Endometrial microvascular endothelial cells (primary cell): ENCODE results near the gene EML6. TPM values are rescaled to one million over a fixed set of nuclear protein-coding genes. Genes with fewer than 3 reads are reported as not detected.

Experiments
- in situ Hi-C: cut with HindIII; loops from 2 replicates; pipeline ENCODE4 v1.10.0; 2017; ENCODE audit warnings: low sequenced_read_pairs, low pct_unique_long_range_greater_than_20kb; ENCODE audit errors: inconsistent ontology term
- total RNA-seq: library from RNA; depleted of rRNA; stranded (reverse); fragments of >200 nt; gene quantifications from one replicate; pipeline ENCODE4 v1.2.3, GENCODE V29; 2015; ENCODE audit errors: inconsistent ontology term

The EML6 gene
- total RNA-seq, 1 donor from 2014 or later, result 1.7 TPM

DNA sequence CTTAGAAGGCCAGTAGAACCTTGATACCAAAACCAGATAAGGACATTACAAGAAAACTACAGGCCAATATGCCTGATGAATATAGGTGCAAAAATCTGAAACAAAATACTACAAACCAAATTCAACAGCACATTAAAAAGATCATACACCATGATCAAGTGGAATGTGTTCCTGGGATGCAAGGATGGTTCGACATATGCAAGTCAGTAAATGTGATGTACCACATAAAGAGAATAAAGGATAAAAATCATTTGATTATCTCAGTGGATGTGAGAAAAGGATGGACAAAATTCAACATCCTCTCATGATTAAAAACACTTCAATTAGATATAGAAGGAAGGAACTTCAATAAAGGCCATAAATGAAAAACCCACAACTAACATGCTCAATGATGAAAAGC, 197.2 kb downstream of the EML6 start:
- in situ Hi-C loops, result no loop called here

DNA sequence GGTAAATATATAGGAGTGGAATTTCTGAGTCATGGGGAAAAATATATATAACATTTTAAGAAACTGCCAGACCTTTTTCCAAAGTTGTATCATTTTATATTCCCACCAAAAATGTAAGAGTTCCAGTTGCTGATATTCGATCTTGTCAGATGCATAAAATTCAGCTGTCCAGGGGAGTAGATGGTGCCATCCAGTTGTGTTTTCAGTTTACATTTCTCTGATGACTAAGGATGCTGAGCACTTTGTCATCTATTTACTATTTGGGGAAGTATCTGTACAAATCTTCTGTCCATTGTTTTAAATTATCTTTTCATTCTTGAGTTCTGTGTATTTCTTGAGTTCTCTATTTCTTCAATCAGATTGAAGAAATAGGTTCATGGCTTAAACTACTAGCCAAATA, 200.7 kb downstream of the EML6 start:
- in situ Hi-C loops, result no loop called here

GRCh38 chr2:54925022-54925421, 201.6 kb downstream of the EML6 start:
- in situ Hi-C loops, result no loop called here

DNA sequence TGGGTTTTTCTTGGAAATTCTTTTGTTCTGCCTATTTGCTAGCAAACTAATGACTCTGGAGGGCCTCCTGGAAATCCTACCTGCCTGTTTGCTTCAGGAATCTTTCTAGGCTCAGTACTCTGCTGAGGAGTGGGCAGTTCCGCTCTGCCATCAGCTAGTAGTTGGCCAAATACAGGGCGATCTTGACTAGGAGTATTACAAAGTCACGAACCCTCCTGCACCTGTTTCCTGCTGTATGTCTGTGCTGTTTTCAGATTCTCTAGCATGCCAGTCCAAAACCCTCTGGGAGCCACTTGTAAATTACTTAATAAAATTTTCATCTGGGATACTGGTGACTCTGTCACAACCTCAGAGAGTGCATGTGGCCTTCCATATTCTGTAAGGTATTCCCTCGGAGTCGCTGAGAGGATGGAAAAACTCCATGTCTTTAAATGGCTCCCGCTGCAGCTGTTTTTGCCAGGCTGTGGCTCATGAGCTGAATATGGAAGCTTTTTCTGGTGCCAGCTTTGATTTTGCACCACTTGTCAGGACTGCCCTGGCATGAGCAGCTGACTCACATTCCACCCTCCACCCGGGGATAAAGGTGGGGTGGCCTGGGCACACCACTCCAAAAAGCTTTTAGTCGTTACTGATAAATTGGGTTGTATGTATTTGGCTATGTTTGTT, 203.8 kb downstream of the EML6 start:
- in situ Hi-C loops, result no loop called here

- in situ Hi-C loops, result no loop called here
Measured at GRCh38 chr2:54927751-54928615, 204.5 kb downstream of the EML6 start.

- in situ Hi-C loops, result no loop called here
Measured at GRCh38 chr2:54928719-54929118, 205.3 kb downstream of the EML6 start.

GRCh38 chr2:54931473-54931872, 208.0 kb downstream of the EML6 start:
- in situ Hi-C loops, result no loop called here

DNA sequence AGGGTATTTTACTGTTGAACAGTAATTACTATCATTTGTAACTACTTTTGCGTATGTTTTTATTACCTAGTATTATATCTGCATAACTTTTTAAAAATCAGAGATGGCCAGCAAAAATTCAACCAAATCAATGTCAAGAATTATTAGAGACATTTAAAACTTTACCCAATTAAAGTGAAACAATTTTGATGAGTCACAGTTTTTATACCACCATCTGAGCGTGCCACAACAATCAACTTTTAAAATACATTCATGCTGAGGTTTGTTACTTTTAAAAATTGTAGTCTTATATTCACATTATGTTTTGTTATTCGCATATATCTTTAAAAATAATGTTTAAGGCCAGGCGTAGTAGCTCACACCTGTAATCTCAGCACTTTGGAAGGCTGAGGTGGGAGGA, 211.9 kb downstream of the EML6 start:
- in situ Hi-C loops, result no loop called here

DNA sequence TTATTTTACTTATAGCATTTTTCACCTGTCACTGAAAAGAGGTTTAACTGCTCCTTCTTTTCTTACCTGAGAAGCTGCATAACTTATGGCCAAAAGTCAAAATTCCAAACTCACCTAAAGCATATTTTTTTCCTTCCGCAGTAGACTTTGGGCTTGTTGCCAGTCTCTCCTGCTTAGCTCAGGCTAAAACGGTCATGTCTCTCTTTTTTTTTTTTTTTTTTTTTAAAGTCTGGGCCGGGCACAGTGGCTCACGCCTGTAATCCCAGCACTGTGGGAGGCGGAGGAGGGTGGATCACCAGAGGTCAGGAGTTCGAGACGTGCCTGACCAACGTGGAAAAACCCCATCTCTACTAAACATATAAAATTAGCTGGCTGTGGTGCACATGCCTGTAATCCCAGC, 213.3 kb downstream of the EML6 start:
- in situ Hi-C loops, result no loop called here

- in situ Hi-C loops, result no loop called here
Measured at GRCh38 chr2:54939446-54940118, 216.1 kb downstream of the EML6 start.

DNA sequence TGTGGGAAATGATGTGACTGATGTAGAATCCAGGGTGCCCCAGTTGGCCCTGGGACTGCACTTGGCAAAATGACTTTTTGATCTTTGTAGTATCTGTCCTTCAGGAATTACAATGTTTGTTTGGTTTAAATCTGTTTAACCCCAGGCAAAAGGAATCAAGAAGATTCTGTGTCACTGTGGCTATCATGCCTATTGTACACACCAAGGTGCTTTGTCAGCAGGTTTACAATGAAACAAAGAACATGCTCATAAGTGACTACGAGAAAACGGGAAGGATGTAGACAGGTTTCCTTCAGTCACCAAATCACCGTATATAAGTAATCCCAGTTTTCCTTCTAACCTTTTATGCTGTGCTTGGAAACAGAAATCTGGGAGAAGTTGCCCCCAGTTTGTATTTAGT, 217.3 kb downstream of the EML6 start:
- in situ Hi-C loops, result no loop called here

DNA sequence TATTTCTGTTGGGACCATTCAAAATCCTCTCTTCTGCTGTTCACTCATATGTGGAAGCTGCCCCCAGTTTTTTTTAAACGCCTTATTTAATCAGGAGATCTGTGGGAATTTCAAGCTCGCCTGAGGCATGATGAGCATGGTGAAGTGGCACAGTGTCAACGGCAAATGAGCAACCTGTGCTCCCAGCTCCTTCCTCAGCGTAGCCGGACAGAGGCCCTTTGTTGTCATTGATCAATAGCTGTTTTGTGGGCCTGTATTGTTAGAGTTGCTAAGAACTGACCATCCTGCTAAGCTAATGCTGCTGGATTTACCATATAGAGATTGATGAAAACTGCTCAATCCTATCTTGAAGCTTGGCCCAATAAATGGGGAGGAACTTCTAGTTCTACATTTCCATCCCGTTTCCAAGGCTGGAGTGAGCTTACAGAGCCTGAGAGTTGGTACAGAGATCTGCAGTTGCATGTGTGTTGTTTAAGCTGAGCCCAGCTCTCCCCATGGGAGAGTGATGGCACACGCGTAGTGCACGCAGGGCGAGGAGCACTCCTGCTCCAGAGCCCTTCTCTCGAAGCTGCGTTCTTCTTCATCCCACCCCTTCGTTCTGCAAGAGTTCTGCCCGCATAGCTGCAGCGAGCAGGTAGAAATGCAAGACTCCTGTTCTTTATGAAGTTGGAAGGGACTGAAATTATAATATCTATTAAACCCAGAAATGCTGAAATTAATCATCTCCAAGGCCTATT, 218.0 kb downstream of the EML6 start:
- in situ Hi-C loops, result no loop called here

DNA sequence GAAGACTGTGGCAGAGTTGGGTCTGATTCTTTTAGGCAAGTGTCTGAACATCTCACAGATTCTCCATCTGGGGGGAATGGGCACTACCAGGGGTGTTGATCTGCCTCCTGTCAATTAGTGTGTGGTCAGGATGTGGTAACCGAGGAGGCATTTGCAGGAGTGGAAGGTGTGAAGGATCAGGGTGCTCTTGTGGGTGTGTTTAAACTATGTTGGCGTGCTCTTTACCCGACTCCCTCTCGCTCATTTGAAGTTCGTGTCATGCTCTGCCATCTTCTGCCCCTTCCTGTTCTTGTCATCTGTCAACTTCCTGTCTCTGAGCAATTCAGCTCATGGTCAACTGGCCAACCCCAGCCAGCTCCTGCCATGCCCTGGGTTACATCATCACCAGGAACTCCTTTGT, 218.9 kb downstream of the EML6 start:
- in situ Hi-C loops, result no loop called here

DNA sequence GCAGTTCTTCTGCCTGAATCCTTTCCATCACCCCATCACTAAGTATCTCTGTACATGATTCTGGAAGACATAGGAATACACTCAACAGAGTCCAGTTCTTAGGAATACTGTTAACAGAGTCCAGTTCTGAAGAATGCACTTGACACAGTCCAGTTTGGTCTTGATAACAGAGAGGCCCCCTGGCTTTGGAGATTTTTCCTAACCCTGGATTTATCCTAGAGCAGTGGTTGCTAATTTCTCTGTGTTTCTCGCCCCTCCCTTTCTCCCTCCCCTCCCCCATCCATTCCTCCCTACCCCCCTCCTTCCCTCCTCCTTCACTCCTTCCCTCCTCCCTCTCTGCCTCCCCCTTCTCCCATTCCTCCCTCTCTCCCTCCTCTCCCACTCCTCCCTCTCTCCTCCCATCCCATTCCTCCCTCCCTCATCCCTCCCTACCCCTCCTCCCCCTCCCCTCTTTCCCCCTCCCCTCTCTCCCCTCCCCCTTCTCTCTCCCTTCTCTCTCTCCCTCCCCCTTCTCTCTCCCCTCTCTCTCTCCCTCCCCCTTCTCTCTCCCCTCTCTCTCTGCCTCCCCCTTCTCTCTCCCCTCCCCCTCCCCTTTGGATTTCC, 221.4 kb downstream of the EML6 start:
- in situ Hi-C loops, result no loop called here

DNA sequence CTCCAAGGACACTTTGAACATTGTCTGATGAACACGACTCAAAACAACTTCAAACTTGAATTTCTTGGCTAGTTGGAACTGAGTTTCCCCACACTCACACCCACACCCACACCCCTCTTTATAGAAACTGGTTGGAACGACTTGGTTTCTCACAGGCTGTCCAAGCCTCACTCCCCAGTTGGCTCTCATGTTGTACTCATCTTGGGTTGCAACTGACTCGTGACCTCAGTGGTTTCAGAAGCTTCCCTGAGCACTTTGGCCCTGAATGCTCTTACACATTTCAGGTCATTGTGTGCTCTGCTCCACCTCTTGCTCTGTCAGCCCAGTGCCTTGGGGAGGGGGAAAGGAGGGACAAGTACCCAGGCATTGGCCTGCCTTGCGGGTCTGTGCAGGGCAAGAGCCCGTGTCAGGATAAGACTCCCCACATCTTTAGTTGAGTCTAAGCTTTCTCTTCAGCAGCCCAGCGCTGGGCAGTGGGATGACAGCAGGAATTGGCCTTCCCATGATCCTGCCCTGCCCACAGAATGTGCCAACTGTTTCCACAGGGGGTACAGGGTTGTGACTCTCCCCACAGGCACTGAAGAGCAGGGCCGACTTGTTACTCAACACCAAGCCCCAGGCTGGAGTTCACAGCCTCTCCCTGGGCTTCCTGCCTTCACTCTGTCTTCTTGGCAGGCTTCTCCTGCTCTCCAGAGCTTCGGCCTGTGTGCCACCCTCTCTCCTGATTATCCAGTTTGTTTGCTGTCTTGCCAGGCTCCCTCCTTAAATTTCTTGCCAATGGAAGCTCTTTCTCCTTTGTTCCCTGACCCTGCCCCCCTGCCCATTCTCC, 222.1 kb downstream of the EML6 start:
- in situ Hi-C loops, result no loop called here

DNA sequence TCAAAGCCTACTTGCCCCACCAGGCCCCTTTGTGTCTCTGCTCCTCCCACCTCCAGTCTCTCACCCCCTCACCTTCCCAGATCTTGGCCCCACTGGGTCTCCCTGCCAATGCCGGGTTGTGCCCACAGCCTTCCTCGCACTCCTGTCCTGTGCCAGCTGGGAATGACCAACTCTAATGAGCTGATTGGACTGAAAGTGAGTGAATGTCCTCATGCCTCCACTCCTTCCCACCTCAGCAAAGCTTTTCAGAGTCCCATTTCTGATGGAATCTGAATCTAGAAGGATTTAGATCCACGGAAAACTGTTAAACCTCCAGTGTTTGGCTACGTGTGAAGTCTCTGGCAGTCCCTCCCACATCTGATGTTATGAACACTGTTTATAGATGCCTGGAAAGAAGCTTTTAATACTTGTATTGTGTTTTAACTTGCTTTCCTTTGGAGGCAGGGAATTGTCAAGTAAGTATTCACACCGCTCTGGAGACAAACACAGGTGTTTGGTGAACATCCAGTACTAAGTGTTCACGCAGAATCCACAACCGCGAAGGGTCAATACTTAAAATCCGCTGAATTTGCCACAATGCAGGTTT, 222.9 kb downstream of the EML6 start:
- in situ Hi-C loops, result no loop called here

GRCh38 chr2:54947136-54947535, 223.7 kb downstream of the EML6 start:
- in situ Hi-C loops, result no loop called here

GRCh38 chr2:54947646-54948045, 224.2 kb downstream of the EML6 start:
- in situ Hi-C loops, result no loop called here
